Neural progenitor cell (in vitro differentiated cells): ENCODE measurements around the gene NTPCR.

Experiments used
- EZH2 ChIP-seq: fragments of 200-600 bp; sonication (generic); IDR thresholded peaks from 2 replicates; pipeline ENCODE4 v1.6.1; 2017; ENCODE audit warnings: antibody characterized with exemption, mild to moderate bottlenecking, moderate library complexity
- EZH2phosphoT487 ChIP-seq: fragments of 200-600 bp; sonication (generic); IDR thresholded peaks from 2 replicates; pipeline ENCODE4 v1.6.1; 2017; ENCODE audit warnings: antibody characterized with exemption
- TF ChIP-seq, protein P1 (sequence below): fragments of 200-600 bp; sonication (generic); IDR thresholded peaks from 2 replicates; pipeline ENCODE4 v1.5.1; 2017; ENCODE audit warnings: antibody characterized with exemption, mild to moderate bottlenecking

- TF ChIP-seq EZH2phosphoT487 = no peak
- TF ChIP-seq, protein P1, sequence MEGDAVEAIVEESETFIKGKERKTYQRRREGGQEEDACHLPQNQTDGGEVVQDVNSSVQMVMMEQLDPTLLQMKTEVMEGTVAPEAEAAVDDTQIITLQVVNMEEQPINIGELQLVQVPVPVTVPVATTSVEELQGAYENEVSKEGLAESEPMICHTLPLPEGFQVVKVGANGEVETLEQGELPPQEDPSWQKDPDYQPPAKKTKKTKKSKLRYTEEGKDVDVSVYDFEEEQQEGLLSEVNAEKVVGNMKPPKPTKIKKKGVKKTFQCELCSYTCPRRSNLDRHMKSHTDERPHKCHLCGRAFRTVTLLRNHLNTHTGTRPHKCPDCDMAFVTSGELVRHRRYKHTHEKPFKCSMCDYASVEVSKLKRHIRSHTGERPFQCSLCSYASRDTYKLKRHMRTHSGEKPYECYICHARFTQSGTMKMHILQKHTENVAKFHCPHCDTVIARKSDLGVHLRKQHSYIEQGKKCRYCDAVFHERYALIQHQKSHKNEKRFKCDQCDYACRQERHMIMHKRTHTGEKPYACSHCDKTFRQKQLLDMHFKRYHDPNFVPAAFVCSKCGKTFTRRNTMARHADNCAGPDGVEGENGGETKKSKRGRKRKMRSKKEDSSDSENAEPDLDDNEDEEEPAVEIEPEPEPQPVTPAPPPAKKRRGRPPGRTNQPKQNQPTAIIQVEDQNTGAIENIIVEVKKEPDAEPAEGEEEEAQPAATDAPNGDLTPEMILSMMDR = no peak
- TF ChIP-seq EZH2 = no peak
These were observed 24.8 kb upstream of the NTPCR start for GRCh38 chr1:232925421-232926220.
